Fibroblast of villous mesenchyme (primary cell): ENCODE measurements around the gene JAKMIP3. TPM values are rescaled to one million over a fixed set of nuclear protein-coding genes. Genes with fewer than 3 reads are reported as not detected.

Source experiments
- DNase-seq: peaks from one replicate; pipeline ENCODE4 v3.0.0-alpha.2; 2010; ENCODE audit warnings: low read depth
- H3K4me3 ChIP-seq: 2 replicates; pipeline ENCODE4 v1.5.1; 2011; ENCODE audit warnings: low read depth, mild to moderate bottlenecking, low read length
- CTCF ChIP-seq: IDR thresholded peaks from 2 replicates; pipeline ENCODE4 v1.5.1; 2012; ENCODE audit warnings: low read depth, mild to moderate bottlenecking, low read length; ENCODE audit not compliant: insufficient read depth
- total RNA-seq: library from RNA; depleted of rRNA; stranded (reverse); fragments of >200 nt; gene quantifications from 2 replicates; pipeline ENCODE4 v1.2.3, GENCODE V29; 2012

The JAKMIP3 gene
- total RNA-seq, 1 donor = 0.43 TPM

GRCh38 chr10:132058111-132058745 is 7.5 kb upstream of the JAKMIP3 start:
- no peak for DNase-seq
- TF ChIP-seq CTCF = no peak
- H3K4me3 ChIP-seq = no peak overlapping the region

- DNase-seq = no peak
- TF ChIP-seq CTCF = no peak
- no peak overlapping the region for H3K4me3 ChIP-seq
These were observed 6.7 kb upstream of the JAKMIP3 start for GRCh38 chr10:132058793-132059759.

- no peak overlapping the region for H3K4me3 ChIP-seq
- DNase-seq = no peak
- no peak for TF ChIP-seq CTCF
These were observed 5.8 kb upstream of the JAKMIP3 start for GRCh38 chr10:132059760-132060508.

- no peak overlapping the region for H3K4me3 ChIP-seq
- TF ChIP-seq CTCF = no peak
- no peak for DNase-seq
These were observed 4.7 kb upstream of the JAKMIP3 start for GRCh38 chr10:132061030-132061429.

GRCh38 chr10:132061465-132061864 is 4.3 kb upstream of the JAKMIP3 start:
- no peak for DNase-seq
- TF ChIP-seq CTCF = no peak
- H3K4me3 ChIP-seq = no peak overlapping the region

GRCh38 chr10:132062116-132062515 is 3.6 kb upstream of the JAKMIP3 start:
- no peak for TF ChIP-seq CTCF
- no peak for DNase-seq
- H3K4me3 ChIP-seq = no peak overlapping the region
